COR-L47 (cell line): ENCODE measurements around the gene PLCD1.

Experiments
- DNase-seq: peaks from one replicate; lab custom pipeline; 2025; lab: John Stamatoyannopoulos, UW

Gene PLCD1

DNA sequence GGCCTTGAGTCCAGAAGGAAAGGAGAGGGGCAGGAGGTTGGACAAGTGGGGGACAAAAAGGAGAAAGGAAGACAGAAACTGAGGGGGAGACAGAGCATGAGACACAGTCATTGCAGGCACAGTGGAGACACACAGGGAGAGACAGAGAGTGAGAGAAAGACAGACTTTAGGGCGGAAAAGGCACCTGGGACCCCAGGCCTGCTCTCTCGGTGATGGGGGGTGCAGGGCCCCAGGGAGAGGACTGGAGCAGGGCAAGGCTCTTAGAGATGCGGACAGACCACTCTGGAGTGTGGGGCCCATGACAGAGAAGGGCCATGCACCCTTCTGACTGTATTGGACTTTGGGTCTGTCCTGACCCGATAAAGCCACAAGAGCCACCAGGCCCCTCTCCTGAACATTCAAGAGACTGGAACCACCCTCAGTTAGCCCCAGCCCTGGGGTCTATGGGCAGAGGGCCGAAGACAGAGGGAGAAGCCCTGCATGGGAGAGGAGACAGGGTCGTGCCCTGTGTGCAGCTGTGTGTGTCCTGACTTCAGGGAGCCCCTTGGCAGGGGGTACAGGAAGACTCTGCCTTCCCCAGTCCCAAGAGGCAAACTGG, 12.5 kb downstream of the PLCD1 start:
- DNase-seq: no peak

DNA sequence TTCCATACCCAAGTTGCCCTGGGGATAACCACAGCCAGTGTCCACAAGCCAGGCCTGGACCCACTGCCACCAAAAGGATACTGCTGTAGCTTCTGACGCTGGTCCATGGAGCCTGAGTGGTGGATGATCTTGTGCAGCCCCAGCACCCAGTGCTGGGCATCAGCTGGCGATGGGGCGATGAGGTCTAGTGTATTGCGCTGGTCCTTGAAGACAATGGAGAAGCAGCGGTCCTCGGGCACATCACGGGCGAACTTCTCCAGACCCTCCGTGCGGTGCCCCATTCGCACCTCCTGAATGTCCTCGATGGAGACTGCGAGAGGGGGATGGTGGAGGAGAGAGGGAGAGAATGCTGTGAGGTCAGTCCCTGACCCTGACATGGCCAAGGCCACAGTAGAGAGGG, 13.0 kb downstream of the PLCD1 start:
- DNase-seq: no peak

DNA sequence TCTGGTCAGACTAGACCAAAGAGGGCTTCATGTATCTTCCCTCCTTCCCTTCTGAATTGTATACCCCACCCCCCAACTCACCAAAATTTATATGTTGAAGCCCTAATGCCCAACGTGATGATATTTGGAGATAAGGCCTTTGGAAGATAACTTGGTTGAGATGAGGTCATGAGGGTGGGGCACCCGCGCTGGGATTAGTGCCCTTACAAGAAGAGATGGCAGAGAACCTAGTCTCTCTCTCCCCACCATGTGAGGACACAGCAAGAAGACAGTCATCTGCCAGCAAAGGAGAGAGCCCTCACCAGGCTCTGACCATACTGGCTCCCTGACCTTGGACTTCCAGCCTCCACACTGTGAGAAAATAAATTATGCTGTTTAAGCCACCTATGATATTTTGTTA, 13.5 kb downstream of the PLCD1 start:
- no peak for DNase-seq

DNA sequence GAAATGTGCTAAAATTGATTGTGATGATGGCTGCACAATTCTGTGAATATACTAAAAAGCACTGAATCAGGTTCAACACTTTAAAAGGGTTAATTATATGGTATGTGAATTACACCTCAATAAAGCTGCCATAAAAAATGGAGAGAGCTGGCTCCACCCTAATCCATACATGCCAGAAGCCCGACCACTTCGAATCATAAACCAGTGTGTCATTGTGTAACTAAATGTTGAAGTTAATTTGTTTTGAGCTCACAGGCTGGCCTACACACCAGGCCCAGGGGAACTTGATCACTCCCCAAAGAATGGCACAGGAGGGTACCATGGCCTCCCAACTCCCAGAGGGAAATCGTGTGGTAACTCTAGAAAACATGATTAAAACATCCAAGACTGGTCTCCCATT, 14.0 kb downstream of the PLCD1 start:
- no peak for DNase-seq

DNA sequence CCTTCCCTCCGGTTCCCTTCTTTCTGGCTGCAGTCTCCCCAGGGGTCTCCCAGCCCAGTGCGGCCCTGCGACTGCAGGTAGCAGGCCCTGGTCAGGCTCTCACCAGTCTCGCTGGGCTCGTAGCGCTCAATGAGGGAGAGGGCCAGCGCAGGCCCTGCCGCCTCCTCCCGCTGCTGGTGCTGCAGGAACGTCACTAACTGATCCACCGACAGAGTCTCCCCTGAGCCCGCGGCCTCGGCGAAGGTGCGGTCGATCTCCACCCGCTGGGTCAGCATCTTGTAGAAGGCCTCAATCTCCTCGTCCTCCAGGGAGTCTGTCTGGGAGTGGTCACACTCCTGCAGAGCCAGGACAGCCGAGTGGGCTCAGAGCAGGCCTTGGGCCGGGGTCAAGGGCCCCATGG, 18.3 kb downstream of the PLCD1 start:
- no peak for DNase-seq

DNA sequence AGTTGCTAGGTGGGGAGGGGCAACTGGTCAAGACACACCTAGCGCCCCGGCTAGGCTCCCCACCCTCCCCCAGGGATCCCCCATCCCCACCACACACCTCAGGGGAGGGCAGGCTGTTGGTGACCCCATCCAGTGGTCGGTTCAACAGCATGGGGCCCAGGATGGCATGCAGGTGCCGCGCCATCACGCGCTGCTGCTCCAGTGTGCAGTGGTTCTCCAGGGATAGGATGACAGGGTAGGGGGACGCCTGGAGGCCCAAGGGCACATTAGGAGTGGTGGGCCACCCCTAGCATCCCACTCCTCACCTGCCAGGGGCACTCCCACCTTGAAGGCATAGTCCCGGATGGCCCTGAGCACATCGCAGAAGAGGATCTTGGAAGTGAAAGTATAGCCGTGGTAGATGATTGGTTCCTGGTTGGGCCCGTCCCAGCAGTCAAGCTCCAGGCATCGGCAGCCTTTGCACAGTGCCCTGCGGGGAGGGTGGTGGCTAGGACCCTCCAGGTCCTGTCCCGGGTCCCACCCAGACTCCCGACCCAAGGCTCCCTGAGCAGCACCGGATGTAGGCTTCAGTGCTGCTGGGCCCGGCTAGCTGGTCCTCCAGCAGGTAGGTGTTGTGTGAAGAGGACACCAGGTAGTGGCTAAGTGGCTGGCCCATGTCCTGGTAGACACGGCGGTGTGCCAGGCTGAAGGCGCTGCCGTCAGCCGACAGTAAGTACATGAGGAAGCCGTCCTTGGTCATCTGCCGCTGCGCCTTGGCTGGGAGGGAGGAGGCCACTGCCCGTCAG, 19.4 kb downstream of the PLCD1 start:
- no peak for DNase-seq

DNA sequence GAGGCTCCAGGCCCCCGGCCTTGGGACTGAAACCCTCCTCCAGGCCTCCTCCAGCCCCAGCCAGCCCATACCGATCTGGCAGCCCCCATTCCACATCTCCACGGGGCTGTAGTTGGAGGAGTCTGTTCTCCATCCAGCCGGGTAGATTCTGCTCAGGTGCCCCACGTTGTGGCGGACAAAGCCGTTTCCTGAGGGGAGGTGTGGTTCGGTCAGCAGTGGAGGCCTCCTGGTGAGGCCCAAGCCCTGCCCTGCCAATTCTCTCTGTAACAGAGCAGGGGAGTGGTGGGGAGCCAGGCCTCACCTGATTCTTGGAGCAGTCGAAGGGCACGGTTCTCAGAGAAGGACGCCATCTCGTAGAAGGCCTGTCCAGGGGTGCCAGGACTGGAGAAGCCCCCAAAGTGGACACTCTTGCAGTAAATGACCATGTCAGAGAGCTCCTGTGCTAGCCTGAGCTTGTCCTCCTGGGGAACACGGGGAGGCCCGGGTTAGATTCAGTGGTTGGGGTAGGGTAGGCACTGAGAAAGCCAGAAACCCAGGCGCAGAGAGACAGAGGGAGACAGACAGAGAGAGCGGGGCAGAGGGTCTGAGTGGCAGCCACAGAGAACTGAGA, 20.4 kb downstream of the PLCD1 start:
- no peak for DNase-seq

DNA sequence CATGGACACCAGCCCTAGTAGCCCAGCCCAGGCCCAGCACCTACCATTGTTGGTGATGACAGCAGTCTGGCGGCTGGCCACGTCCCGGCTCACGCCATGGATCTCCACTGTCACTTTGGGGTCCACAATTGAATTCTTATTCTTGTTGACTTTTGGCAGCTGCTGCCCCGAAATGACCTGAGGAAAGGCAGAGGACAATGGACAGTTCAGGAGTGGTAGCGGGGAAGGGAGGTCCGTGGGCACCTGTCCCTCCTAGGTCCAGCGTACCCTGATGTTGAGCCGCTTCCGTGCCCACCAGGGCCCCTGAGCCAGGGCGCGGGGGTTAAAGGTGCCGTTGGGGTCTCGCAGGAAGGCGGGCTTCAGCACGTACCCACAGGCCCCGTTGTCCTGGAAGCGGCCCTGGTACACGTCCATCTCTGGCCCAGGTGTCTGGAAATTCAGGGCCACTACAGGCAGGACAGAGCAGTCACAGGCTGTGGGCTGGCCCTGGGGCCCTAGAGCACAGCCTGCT, 21.2 kb downstream of the PLCD1 start:
- DNase-seq: no peak

DNA sequence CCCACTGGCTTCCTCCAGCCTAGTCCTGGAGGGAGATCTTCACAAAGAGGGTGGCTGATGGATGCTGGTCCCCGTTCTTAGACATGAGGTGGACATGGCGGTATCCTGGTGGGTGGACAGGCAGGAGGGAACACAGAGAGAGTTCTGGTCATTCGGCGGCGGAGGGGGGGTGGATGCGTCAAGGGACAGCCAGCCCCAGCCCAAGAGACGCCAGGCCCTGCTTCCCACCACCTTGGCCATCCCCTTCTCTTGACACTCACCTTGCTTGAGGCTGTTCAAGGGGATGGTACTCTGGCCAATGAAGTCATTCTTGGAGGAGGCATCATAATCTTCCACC, 21.7 kb downstream of the PLCD1 start:
- DNase-seq: no peak

DNA sequence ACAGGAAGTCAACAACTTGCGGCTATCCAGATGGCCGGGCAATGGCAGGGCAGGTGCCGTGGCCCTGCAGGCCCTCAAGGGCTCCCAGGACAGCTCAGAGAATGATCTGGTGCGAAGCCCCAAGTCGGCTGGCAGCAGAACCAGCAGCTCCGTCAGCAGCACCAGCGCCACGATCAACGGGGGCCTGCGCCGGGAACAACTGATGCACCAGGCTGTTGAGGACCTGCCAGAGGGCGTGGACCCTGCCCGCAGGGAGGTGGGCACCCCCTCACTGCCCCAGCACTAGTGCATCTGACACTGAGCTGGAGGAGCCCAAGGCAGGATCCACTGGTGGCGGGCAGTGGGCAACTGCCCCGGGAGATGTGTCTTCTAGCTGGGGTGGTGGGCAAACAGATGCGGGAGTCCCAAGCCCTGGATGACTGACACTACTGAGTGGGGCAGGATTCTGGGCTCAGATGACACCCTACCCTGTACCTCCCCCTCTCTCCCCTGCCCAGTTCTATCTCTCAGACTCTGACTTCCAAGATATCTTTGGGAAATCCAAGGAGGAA, 22.9 kb downstream of the PLCD1 start:
- DNase-seq: no peak

DNA sequence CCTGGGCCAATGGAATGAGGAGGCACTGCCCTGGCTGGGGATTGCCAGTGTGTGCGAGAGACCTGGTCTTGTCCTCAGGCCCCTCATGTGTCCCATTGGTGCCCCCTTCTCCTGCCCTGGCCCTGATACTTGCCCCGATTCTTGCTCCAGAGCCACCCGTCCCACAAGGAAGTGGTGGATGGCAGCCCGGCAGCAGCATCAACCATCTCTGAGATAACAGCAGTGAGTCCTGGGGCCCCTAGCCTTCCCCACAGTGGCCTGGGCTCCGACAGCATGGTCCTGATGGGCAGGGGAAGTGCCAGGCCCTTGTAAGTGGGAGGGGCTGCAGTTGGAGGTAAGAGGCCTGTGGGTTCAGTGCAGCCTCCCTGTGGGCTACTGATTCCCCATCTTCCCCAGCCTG, 23.4 kb downstream of the PLCD1 start:
- no peak for DNase-seq

DNA sequence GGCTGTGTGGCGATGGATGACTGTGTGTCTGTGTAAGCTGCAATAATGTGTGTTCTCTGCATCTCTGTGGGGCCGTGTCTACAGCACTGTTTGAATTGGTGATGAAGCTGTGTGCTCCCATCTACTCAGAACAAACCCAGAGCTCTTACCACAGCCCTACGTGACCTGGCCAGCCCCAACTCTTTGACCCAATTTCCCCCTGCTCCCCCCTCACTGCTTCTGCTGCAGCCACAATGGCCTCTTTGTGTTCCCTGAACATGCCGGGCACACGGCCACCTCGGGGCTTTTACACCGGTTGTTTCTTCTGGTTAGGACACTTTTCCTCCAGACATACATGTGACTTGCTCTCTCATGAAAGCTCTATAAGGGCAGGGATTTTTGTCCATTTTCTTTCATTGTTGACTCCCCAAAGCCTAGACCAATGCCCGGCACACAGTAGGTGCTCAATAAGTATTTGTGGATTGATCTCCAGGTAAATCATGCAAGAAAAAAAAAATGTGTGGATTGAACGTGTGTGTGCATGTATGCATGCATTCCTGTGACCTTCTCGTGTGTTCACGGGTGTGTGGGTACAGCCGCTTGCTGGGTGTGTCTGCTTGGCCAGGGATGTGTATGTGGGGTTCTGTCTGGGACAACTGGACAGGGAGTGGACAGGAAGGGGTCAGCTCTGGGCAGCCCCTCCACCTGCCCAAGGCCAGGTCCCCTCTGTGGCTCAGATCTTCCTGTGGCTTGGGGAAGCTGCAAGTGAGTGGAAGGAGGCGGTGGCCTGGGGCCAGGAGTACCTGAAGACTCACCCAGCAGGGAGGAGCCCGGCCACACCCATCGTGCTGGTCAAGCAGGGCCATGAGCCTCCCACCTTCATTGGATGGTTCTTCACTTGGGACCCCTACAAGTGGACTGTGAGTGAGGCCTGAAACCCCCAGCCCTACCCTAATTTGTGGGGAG, 24.1 kb downstream of the PLCD1 start:
- DNase-seq: no peak

DNA sequence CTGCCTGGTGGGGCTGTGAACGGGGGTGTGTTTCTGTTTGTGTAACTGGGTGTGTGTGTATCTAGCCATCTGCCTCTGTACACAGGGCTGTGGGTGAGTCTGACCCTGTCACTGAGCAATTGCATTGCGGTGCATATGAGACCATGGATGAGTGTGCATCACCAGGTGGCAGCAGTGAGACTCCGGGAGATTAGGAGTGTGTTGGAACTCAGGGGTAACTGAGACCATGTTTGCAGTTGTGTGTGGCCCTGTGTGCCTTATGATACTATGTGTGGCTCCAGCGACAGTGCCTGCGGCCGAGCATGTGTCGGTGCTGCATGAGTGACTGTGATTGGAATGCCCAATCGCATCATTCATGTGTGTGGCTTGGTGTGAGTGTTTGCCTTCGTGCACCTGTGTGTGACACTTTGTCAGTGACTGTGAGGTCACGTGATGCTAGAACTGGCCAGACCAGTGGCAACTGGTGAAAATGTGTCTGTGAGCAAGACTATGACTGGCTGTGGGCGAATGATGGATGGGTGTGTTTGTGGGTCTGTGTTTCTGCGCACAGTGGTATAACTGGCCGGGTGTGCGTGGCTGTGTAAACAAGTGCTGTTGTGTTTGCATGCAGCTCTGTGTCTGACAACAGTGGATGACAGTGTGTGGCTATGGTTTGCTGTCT, 24.9 kb downstream of the PLCD1 start:
- DNase-seq: no peak

DNA sequence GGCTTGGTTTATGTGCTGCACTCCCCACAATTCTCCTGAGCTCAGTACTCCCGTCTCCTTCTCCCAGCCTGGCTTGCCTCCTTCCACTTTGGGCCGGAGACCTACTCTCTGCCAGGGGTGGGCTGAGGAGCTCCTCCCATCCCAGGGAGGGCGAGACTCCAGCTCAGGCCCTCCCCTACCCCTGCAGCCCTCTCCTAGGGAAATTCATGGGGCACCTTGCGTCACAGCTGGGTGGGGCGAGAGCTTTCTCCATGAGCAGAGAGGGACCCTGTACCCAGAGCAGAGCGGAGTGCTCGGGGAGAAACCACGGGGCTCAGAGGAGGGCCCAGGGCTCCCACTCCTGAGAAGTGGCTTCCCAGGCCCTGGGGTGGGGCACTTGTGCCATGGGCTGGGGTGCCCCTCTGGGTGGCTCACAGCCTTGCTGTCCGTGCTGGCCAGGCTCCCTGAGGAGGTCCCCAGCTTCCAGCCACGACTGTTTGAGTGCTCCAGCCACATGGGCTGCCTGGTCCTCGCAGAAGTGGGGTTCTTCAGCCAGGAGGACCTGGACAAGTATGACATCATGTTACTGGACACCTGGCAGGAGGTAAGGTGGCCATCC, 25.5 kb downstream of the PLCD1 start:
- no peak for DNase-seq

DNA sequence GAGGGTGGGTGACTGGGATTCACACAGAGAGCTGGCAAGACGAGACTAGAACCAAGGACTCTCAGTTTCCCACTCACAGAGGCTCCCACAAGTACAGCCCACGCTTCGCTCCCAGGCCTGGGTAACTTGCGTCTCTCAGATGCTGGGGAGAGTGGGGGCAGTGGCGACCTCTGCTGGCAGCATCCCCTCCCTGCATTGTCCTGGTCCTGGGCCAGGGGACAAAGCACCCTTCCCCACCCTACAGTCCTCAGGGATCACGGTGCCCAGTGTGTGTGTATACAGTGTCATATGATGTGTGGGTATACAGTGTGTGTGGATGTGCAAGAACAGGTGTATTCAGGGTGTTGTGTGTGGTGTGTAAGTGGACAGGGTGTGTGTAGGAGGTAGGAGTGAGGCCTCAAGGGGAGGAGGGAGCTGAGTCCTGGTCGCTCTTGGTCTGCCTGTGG, 26.0 kb downstream of the PLCD1 start:
- no peak for DNase-seq

DNA sequence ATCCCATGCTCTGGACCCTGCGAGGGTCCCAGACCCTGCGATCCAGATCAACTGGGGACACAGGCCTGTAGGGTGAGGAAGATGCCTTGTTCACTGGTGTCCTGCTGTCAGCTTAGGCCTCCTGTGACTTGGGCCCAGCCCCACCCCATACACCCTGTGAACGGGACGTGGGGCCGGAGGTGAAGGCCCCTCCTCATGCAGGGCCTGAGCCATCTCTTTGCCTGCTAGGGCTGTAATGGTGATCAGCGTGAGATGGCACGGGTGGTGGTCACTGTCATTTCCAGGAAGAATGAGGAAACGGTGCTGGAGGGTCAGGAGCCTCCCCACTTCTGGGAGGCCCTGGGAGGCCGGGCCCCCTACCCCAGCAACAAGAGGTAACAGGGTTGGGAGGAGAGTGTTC, 26.5 kb downstream of the PLCD1 start:
- no peak for DNase-seq

DNA sequence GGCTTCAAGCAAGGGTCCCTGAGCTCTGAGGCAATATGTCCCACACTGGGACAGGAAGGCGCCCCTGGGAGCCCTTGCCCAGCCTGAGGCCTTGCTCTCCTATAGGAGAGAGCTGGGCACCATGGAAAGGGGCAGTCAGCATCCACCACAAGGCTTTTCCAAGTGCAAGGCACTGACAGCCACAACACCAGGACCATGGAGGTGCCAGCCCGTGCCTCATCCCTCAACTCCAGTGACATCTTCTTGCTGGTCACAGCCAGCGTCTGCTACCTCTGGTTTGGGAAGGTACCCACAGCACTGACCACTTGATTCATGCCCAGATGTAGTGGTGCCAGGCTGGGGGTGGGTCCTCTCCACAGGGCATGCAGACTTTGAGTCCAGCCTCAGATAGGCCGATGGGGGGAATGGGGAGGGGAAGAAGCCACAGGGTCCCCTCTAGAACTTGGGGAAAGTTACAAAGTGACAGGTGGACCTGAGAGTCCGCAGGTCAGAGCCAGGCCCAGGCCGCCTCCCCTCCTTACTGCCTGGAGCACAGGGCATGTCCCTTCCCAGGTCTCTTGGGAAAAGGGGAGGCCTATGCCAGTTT, 27.1 kb downstream of the PLCD1 start:
- DNase-seq: no peak

DNA sequence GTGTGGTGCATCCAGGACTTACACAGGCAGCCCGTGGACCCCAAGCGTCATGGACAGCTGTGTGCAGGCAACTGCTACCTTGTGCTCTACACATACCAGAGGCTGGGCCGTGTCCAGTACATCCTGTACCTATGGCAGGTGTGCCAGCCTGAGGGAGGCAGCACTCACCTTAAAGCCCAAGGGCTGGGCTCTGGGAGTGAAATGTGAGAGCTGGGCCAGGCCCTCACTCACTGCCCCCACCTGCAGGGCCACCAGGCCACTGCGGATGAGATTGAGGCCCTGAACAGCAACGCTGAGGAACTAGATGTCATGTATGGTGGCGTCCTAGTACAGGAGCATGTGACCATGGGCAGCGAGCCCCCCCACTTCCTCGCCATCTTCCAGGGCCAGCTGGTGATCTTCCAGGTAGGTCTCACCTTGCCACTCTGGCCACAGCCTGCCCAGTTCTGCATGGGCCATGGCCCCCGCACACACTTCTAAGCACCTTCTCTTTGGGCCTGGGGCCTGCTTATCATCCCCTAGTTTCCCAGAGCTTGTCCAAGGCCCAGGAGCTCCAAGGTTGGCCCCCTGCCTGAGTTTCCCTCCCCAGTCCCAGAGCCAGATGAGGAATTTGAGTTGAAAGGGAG, 27.9 kb downstream of the PLCD1 start:
- no peak for DNase-seq

DNA sequence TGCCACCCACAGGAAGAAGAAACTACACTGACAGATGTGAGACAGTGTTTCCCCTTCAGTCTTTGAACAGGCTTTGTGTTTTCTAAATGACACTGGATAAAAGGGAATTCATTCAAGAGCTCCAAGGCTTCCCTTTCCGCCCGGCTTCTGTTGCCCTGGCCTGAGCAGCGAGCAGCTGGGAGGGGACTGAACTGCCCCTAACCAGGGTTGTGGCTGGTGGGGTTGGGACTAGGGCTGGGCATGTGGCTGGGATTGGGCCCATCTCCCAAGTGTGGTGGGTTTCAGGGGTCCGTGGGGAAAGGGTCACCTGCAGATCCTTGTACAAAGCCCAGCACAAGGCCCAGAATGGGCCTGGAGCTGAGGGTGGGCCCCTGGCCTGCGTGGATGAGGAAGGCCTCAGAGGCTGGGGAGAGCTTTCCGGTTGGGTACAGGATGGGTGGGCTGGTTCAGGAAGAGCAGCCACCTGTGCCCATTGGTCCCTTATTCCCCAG, 28.4 kb downstream of the PLCD1 start:
- DNase-seq: no peak
